ENCODE measurements around the gene CLEC20A.

GRCh38 chr1:178472531-178472930 lies 24.2 kb downstream of the CLEC20A start:
- TF ChIP-seq CTCF (conservative IDR thresholded peaks at IDR 0.05), result no peak
- TF ChIP-seq EZH2 (IDR thresholded peaks at IDR 0.05; ENCODE audit: low read depth), result no peak
